GM18870 (cell line): ENCODE data around the gene AGPS.
"Not testable (repeated sequence)": the region's sequence is repeated elsewhere in the genome, so short reads cannot be mapped to it uniquely, and the experiment has no call there.

Experiments
- ATAC-seq: cut with Tn5 transposase; IDR thresholded peaks from one replicate; pipeline ENCODE4 v1.9.1; 2021; ENCODE audit warnings: moderate library complexity; ENCODE audit not compliant: unreplicated experiment

AGPS gene

DNA sequence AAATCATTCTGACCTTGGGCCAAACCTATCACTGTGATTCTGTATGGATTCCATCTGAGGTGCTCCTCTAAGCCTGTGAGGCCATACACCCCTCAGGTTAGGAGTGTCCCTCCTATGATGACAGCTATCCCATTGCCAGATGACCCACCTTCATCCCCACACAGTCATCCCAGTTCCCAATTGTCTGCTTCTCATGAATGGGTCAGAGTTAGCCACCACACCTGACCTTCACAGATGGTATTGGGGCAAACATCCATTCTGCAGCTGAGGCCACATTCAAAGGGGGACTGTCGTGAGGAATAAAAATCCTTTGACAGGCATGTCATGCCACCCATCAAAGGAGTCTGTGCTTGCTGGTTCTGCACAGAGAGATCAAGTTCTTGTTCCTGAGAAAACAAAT is 155.2 kb downstream of the AGPS start:
- ATAC-seq = no peak

DNA sequence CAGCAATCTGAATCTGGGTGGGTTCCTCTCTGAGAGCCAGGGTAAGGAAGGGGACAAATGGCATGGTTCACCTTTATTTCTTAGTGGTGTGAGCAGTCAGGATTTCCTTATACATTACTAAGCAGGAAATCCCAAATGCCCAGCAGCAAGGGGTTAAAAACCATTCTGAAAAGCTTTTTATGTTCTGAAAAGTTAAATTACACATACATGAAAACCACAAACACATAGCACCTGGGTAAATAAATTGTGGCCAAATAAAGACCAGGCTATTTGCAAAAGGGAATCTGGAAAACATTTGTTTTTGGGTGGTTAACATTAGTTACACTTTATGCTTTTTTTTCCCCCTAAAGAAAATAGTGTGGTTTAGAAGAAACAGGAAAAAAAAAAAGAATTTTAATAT is 156.1 kb downstream of the AGPS start:
- ATAC-seq = no peak

DNA sequence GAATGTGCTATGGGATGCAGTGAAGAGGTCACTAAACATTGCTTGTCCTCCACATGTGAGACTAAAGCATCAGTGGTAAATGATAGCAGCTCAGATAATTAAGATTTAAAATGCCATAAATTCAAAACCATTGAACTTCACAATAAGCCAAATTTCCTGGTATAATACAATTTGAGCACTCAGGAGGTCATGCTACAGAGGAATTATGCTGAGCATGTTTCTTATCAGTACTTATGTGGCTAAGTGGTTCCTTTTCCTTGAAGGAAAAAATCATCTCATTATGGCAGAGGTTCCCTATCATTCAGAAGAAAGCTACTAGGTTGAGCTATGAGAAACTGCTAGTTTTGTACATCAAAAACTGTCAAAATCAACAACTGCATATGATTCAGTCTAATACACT is 156.6 kb downstream of the AGPS start:
- no peak for ATAC-seq

GRCh38 chr2:177550264-177551200 is 158.0 kb downstream of the AGPS start:
- no peak for ATAC-seq

DNA sequence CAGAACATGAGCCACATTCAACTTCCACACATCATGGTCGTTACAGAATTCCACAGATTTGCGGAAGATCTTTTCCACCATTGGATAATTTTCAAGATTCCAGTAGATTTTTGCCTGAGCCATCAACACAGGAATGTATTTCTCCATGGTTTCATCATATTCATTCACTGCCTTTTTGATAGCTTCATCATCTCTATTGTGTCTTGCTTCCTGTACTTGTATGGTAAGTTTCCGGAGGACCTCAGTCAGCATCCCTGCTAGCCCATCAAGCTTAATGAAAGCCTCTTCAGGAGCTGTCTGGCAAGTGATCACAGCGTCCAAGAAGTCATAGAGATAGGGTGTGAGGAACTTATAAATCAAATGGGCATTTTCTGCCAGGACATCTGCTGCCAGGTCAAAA is 158.8 kb downstream of the AGPS start:
- ATAC-seq = not testable (repeated sequence)

GRCh38 chr2:177551989-177552421 is 159.4 kb downstream of the AGPS start:
- ATAC-seq = no peak

- peak; percentile 83 for ATAC-seq
Observed at GRCh38 chr2:177552422-177553175, 160.0 kb downstream of the AGPS start.

DNA sequence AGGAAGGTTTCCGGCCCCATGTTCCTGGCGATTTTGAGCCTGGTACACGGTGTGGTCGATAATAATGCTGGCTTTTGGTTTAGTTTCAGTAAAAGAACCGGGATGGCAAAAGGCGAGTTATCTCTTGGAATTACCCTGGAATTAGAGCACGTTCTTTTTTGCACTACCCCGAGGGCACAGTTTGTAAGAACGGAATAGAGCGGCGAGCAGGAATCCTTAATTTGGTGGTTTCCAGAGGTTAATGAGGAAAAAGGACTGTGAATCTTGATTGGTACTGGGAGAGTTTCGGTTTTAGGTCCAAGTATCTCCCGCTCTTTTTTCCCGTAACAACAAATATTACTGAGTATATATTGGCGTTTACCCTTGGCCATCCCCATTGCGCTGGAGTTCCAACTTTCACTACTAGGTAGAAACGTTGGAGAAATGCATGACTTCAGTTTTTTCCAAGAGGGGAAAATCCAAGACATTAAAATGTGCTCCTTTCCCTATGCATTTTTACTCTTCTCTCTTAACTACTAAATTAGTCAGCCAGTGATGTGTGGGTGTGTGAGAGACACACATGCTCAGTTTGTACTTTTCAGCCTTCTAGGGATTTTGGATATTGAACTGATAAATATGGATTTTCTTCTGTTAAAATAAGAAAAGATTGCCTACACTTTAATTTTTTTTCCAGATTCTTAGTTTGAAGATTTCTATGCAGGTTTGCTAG is 160.8 kb downstream of the AGPS start:
- no peak for ATAC-seq

- ATAC-seq = no peak
Observed at GRCh38 chr2:177554365-177554764, 161.8 kb downstream of the AGPS start.

DNA sequence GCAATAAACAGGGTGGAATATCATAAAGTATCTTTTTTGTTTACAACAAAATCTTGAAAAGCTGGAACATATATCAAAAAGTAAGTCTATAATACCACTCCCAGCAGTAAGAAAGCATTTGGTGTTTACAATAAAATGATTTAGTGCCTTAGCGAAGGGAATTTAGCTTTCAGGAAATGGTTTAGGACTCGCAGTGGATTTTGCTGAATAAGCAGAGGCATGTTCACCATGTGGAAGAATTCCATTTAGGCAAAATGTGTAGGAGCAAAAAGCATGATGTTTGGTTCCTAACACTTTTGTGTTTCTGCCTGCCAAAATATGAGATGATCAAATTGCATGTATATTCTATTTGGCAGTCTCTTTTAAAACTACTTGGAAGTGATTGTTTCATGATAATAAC is 163.6 kb downstream of the AGPS start:
- no peak for ATAC-seq

DNA sequence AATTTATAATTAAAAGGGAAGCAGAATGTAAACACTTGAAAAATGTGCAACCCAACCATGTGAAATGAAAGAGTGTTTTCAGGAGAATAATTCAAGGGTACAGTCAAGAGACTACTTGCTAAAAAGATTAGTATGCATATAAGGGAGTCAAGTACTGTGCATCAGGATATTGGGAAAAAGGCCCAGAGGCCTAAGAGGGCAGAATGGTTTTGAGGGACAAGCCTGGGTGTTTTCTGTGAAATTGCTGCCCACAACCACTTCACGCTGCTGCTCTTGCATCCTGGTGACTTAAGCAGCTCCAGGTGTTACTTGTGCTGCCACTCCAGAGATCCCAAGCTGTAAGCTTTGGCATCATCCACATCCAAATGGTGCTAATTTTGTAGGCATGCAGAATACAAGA is 165.2 kb downstream of the AGPS start:
- ATAC-seq = no peak

DNA sequence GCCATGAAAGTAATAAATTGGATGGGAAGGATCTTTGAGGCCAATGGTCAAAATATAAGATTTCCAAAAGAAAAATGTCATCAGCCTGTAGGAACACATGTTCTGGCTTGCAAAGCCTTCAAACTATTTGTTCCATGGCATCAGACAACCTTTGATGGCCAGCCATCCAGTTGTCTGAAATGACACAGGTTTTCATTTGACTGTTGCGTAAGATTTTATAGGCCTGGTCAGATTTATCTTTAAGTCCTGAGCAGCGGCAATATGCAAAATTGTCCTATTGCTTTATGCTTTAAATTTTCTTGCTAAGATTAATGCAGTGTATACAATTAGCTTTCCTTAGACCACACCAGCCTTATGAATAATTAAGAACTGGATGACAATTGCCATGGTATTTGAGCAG is 167.1 kb downstream of the AGPS start:
- ATAC-seq = no peak

DNA sequence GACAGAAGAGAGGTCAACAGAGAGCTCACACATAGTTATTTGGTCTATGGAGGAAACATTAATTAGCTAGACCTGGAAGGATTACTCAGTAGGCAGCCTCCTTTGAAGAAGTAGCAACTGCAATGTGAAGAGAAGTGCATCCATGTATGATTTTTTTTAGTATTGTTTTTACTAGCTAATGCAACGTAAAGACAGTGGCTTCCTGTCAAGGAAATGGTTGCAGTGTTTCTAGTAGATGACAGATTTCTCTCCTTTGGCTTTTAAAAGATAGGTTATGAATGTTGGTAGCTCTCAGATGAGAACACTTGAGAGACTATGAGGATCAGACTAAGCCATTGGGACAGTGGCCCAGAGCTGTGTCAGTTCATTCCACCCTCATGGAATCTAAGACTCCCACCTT is 175.8 kb downstream of the AGPS start:
- ATAC-seq = no peak

DNA sequence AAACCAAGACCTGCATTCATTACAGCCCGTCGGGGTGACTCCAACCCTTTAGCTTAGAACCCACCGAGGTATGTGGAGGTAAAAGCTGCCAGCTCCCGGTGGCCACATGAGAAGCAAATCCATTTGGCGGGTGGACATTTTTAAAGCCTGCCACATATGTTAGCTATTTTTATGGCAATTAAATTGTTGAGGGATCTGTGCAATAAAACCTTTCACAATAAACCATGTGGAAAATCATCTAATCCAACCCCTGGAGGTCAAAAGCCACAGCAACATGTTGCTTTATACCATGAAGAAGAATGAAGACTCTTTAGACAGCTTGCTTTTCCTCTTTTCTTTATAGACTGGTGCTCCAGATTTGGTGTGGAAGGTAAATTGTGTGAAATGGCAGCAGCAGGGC is 176.3 kb downstream of the AGPS start:
- no peak for ATAC-seq

DNA sequence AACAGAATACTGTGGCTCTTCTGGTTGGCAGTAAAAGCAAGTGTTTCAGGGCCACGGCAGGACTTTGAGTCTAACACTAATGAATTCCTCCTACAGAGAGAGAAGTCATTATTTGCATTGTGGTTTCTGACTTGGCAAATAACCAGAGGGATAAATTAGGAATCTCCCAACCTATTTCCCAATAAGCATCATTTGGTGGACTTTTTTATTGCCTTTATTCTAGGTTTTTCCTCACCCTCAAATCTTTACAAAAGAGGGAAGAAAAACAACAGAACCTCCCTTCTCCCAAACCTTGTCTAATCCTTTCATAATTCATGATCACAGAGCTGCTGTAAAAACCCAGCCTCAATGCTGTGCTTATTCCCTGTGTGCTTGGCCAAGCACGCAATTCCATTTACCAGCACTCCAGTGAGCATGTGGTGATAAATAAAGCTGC is 179.7 kb downstream of the AGPS start:
- ATAC-seq = no peak

DNA sequence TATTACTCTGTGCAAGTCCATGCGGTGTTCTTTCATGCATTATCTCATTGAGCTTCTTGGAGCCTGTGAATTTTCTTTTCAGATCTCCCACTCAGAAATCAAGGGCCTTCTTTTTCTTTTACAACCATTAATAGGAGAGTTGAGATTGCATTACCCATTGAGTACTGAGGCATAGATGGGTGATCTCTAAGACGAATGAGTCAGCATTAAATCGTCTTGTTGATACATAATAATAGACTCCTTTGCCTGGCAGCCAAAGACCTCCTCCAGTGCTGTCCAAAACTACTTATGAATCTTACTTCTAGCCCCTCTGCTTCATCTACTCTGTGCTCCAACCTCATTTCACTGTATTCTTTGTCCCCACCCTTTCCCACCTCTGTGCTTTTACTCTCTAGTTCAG is 180.5 kb downstream of the AGPS start:
- no peak for ATAC-seq

DNA sequence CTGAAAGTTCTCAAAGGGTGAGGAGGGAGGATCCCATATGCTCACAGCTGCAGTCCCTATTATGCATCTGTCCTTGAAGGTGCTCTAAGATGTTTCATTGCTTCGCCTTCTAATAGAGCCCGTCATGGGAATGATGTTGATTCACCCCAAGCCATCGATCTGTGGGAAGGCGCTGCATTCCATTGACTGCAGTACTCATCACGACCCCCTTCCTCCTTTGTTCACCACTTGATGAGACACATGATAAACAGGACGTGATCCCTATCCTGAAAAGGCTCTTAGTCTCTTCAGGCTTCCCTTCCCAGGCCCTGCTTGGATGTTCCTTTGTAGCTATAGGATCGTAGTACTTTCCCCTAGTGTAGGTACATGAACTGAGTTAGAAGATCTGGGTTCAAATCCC is 181.8 kb downstream of the AGPS start:
- no peak for ATAC-seq

- no peak for ATAC-seq
Observed at GRCh38 chr2:177575358-177575757, 182.8 kb downstream of the AGPS start.

DNA sequence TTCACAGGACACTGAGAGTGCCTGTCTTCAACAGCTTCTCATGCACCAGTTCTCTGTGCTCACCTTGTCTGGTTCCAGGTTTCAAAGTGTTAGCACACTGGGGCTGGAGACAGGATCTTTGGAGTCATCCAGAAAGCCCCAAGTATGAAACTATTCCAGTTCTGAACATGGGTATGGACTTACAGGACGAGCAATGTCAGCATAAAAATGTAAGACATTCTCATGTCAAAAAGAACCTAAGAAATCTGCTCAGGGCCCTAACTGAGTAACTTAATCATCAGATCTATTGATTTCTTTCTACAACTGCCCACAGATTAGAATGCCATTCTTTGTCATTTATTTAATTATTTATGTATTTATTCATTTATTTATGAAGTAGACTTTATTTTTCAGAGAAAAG is 184.5 kb downstream of the AGPS start:
- ATAC-seq = no peak

GRCh38 chr2:177578454-177578853 is 185.9 kb downstream of the AGPS start:
- no peak for ATAC-seq

GRCh38 chr2:177579486-177580036 is 187.0 kb downstream of the AGPS start:
- no peak for ATAC-seq
